ENCODE results near the gene DCDC1.
A peak's percentile ranks its signal among the peaks of the same experiment; 100 is the strongest.

Gene DCDC1

DNA sequence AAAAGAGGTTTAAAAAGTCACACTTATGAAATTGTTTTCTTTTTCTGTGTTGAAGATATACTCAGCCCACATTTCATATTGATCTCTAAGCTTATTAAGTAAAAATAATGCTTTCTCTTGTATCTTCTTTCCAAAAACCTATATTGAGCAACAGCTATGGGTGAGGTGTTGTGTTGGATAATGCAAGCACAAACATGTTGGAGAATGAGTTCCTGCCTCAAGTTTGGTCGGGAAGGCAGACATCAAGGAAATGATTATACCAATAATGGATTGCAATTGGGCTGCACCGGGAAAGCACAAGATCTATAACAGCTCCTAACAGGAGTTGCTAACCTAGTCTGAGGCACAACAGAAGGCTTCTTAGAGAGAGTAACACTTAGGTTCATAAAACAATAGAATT is 474.5 kb downstream of the DCDC1 start:
- DNase-seq, result no peak

DNA sequence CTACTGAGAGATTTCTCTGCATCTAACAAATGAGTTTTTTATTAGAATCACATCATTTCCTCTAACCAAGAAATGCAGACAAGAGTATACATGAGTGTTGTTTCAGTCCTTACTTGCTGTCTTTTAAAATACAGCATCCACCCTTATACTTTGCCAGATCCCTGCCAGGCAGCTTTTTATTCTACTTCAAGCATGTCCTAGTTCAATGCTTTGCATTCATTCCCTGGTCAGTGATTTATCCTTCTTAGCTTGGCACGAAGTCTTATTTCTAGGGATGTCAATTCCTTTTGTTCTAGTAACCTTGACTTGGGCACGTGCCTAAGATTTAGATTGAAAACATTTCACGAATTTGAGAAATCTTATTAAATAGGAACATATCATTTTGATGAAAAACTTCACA is 476.2 kb downstream of the DCDC1 start:
- DNase-seq, result no peak

DNA sequence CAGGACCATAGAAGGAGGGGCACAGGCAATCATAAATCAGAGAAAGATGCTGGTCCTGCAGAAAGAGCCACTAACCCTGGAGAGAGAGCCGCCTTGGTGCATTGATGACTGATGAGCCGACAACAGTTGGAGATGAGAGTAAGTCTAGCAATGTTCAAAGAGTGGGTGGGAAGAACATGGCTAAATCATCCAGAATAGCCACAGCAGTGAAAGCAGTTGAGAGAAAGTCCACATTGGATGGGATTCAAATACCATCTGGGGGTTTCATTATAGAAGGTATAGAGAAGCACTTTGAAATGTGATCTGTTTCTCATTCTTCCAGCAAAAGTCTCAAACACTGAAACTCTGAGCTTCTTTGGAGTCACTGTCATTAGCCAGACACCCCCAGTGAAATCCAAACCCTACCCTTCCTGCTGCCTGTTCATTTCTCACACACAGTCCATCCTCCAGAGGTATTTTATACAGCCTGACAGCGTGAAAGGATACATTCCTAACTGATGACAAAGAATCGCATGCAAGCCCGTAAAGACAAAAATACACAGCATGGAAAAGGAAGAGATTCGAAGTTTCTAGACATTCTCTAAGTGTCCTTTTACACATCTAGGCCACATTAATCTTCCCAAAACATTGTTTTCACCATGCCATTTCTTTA is 480.3 kb downstream of the DCDC1 start:
- no peak for DNase-seq

DNA sequence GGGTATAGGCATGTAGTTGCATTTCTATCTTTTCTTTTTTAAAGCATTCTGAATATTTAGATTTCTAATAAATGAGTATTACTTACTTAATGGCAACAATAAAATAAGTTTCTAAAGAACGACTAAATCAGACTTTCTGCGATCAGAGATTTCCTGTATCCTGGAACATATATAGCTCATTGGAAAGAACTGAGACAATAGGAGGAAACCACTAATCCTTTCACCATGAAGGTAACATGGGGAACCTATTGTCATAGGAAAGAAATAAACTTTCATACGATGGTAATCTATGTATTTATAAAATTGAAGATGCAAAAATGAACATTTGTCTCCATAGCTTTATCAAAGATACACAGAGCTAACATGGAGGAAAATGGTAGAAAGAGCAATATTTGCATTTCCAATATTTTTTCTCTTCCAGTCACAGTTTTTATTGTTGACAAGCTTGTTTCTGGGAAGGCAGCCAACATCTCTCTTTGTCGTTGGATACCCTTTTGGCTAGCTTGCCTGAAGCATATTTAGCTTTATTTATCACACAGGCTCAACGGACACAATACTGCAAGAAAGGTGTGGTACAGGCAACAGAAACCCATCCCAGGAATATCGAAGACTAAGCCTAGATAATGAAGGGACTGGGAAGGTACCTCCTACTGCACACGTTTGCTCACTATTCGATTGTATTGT is 490.1 kb downstream of the DCDC1 start:
- DNase-seq, result peak; percentile 48

DNA sequence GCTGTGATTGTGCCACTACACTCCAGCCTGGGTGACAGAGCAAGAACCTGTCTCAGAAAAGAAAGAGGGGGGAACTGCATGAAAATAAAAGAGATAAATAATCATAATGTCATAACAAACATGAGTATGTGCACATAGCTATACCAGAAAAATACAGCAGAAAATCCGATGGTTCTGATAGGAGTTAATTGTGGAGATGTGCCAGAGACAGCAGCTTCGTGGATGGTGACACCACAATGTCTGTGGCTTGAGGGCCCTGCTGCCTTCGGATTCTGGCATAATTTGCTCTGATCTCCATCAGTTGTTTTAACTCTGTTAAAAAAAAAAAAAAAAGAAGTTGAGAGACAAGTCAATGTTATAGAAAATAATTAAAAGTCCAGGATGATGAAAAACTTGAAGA is 491.1 kb downstream of the DCDC1 start:
- DNase-seq, result no peak

DNA sequence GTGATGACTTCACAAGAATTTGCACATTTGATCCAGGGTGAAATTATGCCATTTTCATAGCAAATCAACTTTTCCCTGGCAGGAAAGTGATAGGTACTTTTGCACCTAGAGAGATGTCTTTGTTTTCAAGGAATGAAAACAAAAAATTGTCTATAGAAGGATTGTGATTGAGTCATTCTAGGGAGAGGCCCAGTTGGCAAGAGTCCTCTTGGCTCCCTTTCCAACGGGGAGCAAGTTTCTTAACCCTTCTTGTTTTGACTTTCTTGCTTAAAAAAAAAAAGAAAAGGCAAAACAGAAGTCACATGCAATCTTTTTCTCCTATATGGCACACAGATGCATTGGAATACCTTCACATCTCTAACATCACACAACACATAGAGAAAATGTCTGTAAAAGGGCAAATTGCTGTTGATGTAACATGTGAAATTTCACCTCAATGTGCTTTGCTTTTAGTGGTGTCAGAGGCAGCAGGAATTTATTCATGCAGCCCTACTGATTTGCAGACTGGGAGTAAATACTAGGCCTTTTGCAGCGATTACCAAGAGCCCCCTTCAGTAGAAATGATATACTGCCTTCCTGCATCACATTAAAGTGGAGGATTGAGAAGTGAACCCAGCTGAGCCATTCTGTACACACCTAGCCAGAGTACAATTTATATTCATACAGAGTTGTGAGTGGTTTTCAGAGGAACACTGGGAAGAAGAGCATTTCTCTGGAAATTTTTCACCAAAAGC is 492.7 kb downstream of the DCDC1 start:
- DNase-seq, result no peak

DNA sequence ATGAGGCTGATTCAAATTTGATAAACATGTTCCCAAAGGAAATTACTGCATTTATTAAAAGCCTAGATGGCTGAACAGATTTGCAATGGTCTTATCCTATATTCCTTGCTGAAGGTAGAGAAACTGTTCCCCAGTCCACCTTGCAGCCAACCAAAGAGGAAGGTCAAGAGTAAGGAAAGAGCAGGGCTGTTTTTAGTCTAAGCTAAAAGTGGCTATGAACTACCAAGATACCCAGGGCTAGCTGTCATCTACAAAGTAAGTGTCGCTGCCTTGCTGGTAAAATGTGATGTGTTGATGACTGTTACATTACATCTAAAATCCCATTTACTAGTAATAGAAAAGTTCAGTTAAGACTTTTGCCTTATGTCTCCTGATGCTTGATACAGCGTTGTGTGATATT is 493.3 kb downstream of the DCDC1 start:
- DNase-seq, result no peak

DNA sequence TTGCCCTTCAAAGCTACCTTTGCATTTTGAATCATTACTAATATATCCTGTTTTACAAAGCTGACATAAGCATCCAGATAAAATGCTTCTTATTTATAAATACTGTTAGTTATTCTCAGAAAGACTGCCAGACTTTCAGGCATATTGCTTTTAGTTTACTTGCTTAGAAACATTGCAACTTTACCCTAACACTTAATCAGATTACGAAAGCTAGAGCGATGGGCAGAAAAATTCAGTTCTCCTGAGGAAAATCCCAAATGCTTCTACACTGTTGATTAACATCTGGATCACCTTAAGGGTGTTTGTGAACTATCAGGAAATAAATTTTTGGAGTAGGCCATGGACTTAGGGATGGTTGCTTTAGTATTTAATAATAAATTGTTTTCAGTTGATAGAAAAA is 493.7 kb downstream of the DCDC1 start:
- DNase-seq, result no peak

DNA sequence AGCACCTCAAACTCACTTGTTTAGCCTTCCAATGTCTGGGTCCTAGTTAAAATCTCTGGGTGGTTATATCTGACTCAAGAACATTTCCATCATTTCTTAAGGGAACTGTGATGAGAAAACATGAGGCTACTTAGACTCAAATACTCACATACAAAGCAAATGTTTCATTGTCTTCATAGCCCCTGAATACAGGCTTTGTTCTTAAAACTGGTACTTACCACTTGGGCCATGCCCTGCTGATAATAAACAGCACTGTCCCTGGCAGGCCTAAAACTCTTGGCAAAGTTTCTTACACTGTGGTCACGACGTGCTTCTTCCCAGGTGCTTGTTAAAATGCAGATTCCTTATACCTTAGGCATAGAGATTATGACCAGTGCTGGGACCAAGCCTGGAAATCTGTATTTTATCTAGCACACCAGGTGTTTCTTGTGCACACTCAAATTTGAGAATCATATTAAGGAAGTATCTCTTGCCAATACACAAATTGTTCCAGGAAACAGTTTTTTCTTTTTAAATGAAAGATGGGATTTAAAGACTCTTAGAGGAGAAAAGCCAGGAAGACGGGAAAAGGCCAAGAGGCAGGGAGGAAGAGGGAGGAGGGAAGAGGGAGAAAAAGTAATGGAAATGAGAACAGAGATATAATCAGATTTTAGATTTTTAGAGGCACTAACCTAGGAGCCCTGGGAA is 495.5 kb downstream of the DCDC1 start:
- no peak for DNase-seq

- no peak for DNase-seq
These were observed 500.9 kb downstream of the DCDC1 start for GRCh38 chr11:30868626-30869081.

DNA sequence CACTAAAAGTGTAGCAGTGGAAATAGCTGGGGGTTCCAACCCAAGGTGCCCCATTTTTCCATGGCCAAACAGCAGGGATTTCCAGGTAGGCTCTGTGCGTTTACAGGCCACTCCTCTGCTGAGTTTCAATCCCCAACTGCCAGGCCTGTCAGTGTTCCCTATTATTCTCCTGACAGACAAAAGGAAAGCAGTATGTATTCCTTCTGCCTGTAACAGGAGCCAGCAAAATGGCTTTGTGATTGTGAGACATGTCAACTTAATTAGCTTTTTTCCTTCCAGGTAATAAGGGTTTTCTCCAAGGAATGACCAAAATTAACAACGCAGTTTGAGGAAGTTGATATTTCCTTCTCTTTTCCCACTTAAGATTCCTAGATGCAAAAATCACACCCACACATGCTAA is 506.3 kb downstream of the DCDC1 start:
- DNase-seq, result no peak

DNA sequence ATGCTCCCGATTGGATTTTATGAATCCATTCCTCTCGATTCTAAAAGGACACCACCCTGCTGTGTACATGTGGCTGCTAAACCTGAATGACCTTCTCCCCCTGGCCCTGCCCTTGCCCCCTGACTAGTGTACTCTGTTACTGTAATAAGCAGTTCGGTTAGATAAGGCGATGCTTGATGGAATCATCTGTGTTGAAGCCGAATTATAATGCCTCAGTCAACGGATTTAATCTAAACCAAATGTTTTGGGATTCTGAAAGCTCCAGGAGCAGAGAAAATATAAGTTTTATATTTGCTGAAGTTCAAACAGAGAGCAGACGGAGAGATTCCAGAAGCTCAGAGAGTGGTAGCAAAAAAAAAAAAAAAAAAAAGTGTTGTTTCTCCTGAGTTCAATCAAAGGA is 508.0 kb downstream of the DCDC1 start:
- DNase-seq, result no peak

DNA sequence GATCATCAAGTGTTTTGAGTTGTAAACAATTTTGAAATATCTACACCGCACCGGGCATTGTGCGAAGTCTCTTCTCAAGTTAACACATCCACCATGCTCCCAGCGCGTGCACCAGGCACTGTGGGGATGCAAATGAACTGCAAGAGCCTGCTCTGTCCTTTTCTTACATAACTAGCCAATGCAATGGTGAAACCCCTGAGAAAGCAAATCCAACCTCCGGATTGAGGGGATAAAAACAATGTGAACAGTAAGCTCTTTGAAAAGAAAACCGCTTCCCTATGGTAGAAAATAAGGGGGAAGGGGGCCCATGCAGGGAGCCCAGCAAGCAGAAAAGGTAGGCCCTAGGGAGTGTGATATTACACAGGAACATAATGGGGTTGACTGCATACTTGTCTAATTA is 508.5 kb downstream of the DCDC1 start:
- DNase-seq, result no peak

DNA sequence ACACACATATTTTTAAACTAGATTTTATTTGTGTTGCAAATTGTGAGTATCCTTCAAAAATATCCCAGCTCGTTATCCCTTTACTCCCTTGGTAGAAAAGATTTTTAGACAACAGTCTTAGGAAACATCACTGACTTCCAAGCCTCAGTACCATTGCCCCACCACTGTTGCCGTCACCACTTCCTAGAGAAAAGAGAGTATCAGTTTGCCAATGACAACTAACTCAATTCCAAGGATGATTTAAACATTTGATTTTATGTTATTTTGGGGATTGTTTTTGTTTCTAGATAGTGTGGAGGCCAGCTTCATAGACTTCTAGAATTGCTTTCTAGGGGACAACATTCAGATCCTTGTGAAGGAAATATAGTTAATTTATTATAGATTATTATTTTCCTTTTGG is 509.4 kb downstream of the DCDC1 start:
- no peak for DNase-seq

- DNase-seq, result no peak
These were observed 509.9 kb downstream of the DCDC1 start for GRCh38 chr11:30859669-30860068.

DNA sequence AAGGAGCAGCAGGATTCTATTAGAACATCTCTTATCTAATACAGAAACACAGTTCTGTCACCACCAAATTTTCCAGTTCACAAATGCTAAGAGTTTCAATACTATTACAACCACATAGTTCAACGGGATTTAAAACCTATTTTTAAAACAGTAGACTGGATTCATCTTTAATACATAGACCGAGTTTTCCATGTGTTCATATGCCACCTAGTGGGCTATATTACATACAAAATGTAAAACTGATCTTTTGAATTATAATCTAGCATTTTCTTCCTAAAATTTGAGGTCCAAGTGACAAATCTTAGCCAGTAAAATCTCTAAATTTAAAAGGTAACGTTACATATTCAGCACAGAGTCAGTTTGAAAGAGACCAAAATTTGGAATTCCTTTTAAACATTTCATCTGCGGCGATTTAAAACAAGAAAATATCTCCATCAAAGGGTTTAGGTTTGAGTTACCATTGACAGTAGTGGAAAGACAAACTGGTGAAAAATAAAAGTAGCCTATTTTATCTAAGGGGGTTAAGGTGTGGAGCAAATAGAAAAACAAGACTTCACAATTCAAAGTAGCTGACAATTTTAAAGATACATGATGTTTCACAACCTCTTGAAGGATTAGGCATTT is 514.0 kb downstream of the DCDC1 start:
- DNase-seq, result peak; percentile 60

DNA sequence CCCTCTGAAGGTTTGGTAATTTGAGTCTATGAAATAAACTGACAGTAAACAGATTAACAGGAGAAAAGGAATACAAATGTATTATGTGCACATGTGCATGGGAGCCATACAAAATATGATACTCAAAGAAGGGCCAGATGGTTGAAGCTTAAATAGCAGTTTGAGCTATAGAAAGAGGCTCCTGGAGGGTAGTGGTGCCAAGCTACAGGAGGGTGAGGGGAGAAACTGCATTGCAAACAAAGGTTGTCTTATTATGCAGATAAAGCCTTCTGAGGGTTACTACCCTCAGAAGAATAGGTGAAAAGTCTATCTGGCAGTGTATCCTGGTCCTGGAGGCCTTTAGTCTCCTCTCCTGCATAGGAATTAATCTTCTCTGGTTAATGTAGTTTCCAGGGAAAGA is 516.1 kb downstream of the DCDC1 start:
- DNase-seq, result no peak

GRCh38 chr11:30852645-30853044 is 516.9 kb downstream of the DCDC1 start:
- DNase-seq, result no peak

- no peak for DNase-seq
These were observed 517.4 kb downstream of the DCDC1 start for GRCh38 chr11:30852091-30852490.

- DNase-seq, result no peak
These were observed 532.3 kb downstream of the DCDC1 start for GRCh38 chr11:30837252-30837651.

DNA sequence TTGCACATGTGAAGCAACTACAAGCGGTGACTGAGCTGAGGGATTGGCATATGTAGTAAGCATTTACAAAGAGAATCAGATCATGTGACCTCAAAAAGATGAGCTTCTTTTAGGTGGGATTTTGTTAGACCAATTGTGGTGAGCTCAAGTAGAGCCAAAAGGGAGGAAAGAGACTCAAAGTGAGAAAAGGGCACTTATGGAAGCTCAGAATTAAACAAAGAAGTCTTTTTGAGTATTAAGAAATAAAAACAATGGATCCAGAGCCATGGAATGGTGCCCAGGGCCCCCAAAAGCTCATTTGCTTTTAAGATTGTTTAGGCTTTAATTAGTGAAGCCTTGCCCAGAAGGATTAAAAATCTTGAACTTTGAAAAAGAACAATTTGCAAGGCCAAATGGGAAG is 536.7 kb downstream of the DCDC1 start:
- DNase-seq, result no peak

DNA sequence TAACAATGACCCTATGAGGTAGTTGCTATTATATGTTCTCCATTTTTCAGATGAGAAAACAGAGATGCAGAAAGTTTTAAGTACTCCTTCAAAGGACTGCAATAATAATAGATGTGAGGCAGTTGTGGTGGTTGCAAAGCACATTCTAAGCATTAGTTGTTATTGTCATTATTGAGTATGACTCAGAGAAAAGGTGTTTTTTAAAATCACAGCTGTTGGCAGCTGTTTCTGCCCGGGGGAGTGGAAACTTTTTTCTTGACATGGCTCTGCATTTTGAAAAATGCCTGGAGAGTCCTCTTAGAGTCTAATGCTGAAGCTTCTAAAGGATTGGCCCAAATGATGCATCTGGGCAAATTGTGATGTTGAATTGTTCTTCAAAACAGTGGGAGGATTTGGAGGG is 538.9 kb downstream of the DCDC1 start:
- DNase-seq, result no peak

- DNase-seq, result no peak
These were observed 542.6 kb downstream of the DCDC1 start for GRCh38 chr11:30826911-30827310.

Data from DMS53 (cell line).